ENCODE measurements around the gene DEPDC4. TPM values are rescaled to one million over a fixed set of nuclear protein-coding genes. Genes with fewer than 3 reads are reported as not detected.
A peak's percentile ranks its signal among the peaks of the same experiment; 100 is the strongest.
"Not testable (repeated sequence)": the region's sequence is repeated elsewhere in the genome, so short reads cannot be mapped to it uniquely, and the experiment has no call there.

DEPDC4 gene
- total and polyA plus RNA-seq, 2 experiments from 2014 or later: 1.5 TPM; not detected in 1

DNA sequence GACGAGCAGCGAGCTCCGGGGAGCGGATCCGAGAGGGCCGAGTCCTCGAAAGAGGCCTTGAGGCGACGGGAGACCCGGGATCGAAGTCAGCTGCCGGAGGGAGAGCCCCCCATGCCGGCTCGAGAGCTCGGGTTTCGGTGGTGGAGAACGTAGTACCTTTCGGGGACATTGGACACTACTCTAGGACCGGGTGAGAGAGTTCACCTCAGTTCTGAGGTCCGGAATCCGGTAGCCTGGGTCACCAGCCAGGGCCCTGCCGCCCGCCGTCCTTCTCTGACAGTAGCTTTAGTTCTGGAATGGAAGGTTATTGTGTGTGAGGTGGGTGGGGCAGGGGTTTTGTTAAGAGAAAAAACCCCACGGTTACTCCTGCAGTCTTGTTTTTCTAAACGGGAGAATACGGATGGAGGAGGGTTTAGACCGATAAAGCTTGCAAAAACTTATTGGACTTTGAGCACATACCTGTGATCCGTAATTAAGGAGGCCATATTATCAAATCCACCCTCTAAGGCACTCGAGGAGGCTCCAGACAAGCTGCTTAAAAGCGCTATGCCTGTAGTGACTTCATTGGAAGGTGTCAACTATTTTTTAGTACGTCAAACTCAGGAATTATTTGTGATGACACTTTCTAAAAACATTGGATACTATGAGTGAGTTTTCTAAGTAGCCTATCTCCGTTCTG is 863 bp upstream of the DEPDC4 start:
- H2AFZ ChIP-seq: peak overlapping the region; percentile 99
- H3K4me2 ChIP-seq (ENCODE audit: unreplicated experiment): peak overlapping the region; percentile 99
- no peaks in the 10 kb centered on the region for H3K9me3 ChIP-seq (ENCODE audit: low read depth)
- peaks cover 14% of the 10 kb centered on the region for H3F3A ChIP-seq (ENCODE audit: insufficient read depth)
- H4K20me1 ChIP-seq (ENCODE audit: insufficient read depth): 0 out of 2 replicates have a peak, but pooled peaks cover 3% of the 10 kb centered on the region
- 2 to 4% methylated on average over 27 to 33 of the region's 33 CpGs for WGBS, 2 experiments (ENCODE audit: low coverage in 1 of 2, low lambda C conversion rate in 2 of 2, missing lambda C conversion rate in 2 of 2)
- peak overlapping the region; percentile 85 for H3K27ac ChIP-seq
- H3K36me3 ChIP-seq (ENCODE audit: low read depth): no peaks in the 10 kb centered on the region
- no peaks in the 10 kb centered on the region for H3K9me2 ChIP-seq (ENCODE audit: insufficient read depth)
- peak; percentile 69 for DNase-seq
- in situ Hi-C loops (cut with MboI): no loop called here
- peak overlapping the region; percentile 93 for H3K4me3 ChIP-seq
- H3K27me3 ChIP-seq (replicated peaks; ENCODE audit: insufficient read depth): no peaks in the 10 kb centered on the region
- peaks cover 21% of the 10 kb centered on the region for H3K4me1 ChIP-seq (ENCODE audit: insufficient read depth)
- peaks cover 53% of the 10 kb centered on the region for H3K79me2 ChIP-seq (ENCODE audit: insufficient read depth)
- TF ChIP-seq EZH2 (IDR thresholded peaks at IDR 0.05; ENCODE audit: insufficient read depth, poor library complexity, severe bottlenecking) (no peak), EZH2phosphoT487 (IDR thresholded peaks at IDR 0.05; ENCODE audit: insufficient read depth, low read depth) (no peak)
- peak overlapping the region; percentile 95 for H3K9ac ChIP-seq

DNA sequence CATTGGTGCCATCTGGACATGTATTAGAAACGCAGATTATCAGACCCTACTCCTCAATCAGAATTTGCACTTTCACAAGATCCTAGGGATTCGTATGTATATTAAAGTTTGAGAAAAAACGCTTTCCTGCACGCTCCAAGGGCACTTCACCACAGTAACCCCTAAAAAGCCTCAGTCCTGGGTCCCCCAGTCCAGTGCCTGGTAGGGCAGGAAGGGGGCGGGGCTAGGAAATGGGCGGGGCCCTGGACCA is 369 bp downstream of the DEPDC4 start:
- DNase-seq: no peak
- Histone ChIP-seq H2AFZ (peak overlapping the region; percentile 99), H3K36me3 (ENCODE audit: low read depth) (no peaks in the 10 kb centered on the region), H3K27me3 (replicated peaks; ENCODE audit: insufficient read depth) (no peaks in the 10 kb centered on the region), H3F3A (ENCODE audit: insufficient read depth) (peaks cover 14% of the 10 kb centered on the region), H3K4me3 (peak overlapping the region; percentile 93), H3K4me1 (ENCODE audit: insufficient read depth) (peaks cover 20% of the 10 kb centered on the region), H3K9me2 (ENCODE audit: insufficient read depth) (no peaks in the 10 kb centered on the region), H4K20me1 (ENCODE audit: insufficient read depth) (no peaks in the 10 kb centered on the region), H3K9me3 (ENCODE audit: low read depth) (no peaks in the 10 kb centered on the region), H3K9ac (peak overlapping the region; percentile 95), H3K27ac (peak overlapping the region; percentile 85), H3K4me2 (ENCODE audit: unreplicated experiment) (peak overlapping the region; percentile 84), H3K79me2 (ENCODE audit: insufficient read depth) (peaks cover 41% of the 10 kb centered on the region)
- WGBS, 2 experiments (ENCODE audit: low coverage in 1 of 2, low lambda C conversion rate in 2 of 2, missing lambda C conversion rate in 2 of 2): 0 to 2% methylated on average over 5 to 6 of the region's 6 CpGs
- TF ChIP-seq EZH2phosphoT487 (IDR thresholded peaks at IDR 0.05; ENCODE audit: insufficient read depth, low read depth): no peak
- no peak for TF ChIP-seq EZH2 (IDR thresholded peaks at IDR 0.05; ENCODE audit: insufficient read depth, poor library complexity, severe bottlenecking)
- in situ Hi-C loops (cut with MboI): no loop called here

DNA sequence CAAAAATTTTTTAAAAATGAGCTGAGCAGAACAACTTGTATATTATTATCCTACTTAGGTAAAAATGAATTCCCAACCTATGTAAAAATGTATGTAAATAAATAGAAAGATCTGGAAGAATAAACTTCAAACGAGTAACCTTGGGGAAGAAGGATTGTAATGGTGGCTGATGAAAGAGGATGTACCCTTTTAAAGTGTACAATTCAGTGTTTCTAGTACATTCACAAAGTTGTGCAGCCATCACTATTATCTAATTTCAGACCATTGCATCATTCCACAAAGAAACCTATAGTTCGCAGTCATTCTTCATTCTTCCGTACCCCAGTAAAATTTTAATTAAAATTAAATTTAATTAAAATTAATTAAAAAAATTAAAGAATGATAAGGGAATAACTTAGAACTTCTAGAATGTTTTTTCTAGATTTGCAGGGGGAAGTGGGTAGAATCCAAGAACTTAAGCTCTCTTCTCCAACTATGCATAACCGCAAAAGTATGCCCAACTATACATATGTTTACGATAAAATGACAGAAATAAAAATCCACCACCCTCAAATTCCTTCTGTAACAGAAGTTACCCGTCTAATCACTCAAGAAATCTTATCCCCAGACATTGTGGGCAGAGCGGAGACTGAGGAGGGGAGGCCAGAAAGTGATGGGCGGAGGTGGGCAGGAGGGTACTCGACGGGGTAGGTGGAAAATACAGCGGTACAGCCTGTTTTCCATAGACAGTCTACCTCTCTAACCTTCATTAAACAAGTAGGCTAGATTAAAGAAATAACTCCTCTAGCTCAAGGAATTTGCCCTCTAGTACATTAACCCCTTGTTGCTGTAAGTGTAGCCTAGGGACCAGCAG is 921 bp downstream of the DEPDC4 start:
- Histone ChIP-seq H3K4me1 (ENCODE audit: insufficient read depth) (peaks cover 16% of the 10 kb centered on the region), H3K27ac (peak overlapping the region; percentile 85), H3F3A (ENCODE audit: insufficient read depth) (peaks cover 14% of the 10 kb centered on the region), H4K20me1 (ENCODE audit: insufficient read depth) (no peaks in the 10 kb centered on the region), H2AFZ (peak overlapping the region; percentile 99), H3K9me3 (ENCODE audit: low read depth) (no peaks in the 10 kb centered on the region), H3K36me3 (ENCODE audit: low read depth) (no peaks in the 10 kb centered on the region), H3K4me3 (peak overlapping the region; percentile 93), H3K79me2 (ENCODE audit: insufficient read depth) (peaks cover 35% of the 10 kb centered on the region), H3K9ac (peak overlapping the region; percentile 95), H3K4me2 (ENCODE audit: unreplicated experiment) (peak overlapping the region; percentile 84), H3K9me2 (ENCODE audit: insufficient read depth) (no peaks in the 10 kb centered on the region), H3K27me3 (replicated peaks; ENCODE audit: insufficient read depth) (no peaks in the 10 kb centered on the region)
- 44 to 46% methylated on average over 11 of the region's 11 CpGs for WGBS, 2 experiments (ENCODE audit: low coverage in 1 of 2, low lambda C conversion rate in 2 of 2, missing lambda C conversion rate in 2 of 2)
- in situ Hi-C loops (cut with MboI): no loop called here
- peak; percentile 14 for DNase-seq
- no peak for TF ChIP-seq EZH2phosphoT487 (IDR thresholded peaks at IDR 0.05; ENCODE audit: insufficient read depth, low read depth)
- TF ChIP-seq EZH2 (IDR thresholded peaks at IDR 0.05; ENCODE audit: insufficient read depth, poor library complexity, severe bottlenecking): no peak

GRCh38 chr12:100265107-100265506 is 1.8 kb downstream of the DEPDC4 start:
- peaks cover 16% of the 10 kb centered on the region for H3K4me1 ChIP-seq (ENCODE audit: insufficient read depth)
- WGBS, 2 experiments (ENCODE audit: low coverage in 1 of 2, low lambda C conversion rate in 2 of 2, missing lambda C conversion rate in 2 of 2): 88 to 94% methylated on average over 5 of the region's 5 CpGs
- in situ Hi-C loops (cut with MboI); H3K9me2 ChIP-seq (ENCODE audit: insufficient read depth); H3K27ac ChIP-seq; DNase-seq; H3K36me3 ChIP-seq (ENCODE audit: low read depth); H3K4me2 ChIP-seq (ENCODE audit: unreplicated experiment); H3K9ac ChIP-seq; H2AFZ ChIP-seq; H3K4me3 ChIP-seq; H4K20me1 ChIP-seq (ENCODE audit: insufficient read depth); H3K27me3 ChIP-seq (replicated peaks; ENCODE audit: insufficient read depth); H3K9me3 ChIP-seq (ENCODE audit: low read depth): not testable (repeated sequence)
- H3K79me2 ChIP-seq (ENCODE audit: insufficient read depth): peaks cover 27% of the 10 kb centered on the region
- H3F3A ChIP-seq (ENCODE audit: insufficient read depth): peaks cover 14% of the 10 kb centered on the region

All from GM23248 (cell line).